Left hindlimb (tissue), 1 donor: ENCODE measurements around the gene EPB41L2.
"Not testable (repeated sequence)": the region's sequence is repeated elsewhere in the genome, so short reads cannot be mapped to it uniquely, and the experiment has no call there.

Experiments used
- DNase-seq: peaks from one replicate; pipeline ENCODE4 v3.0.0-alpha.2; 2018

Gene EPB41L2

GRCh38 chr6:131063028-131063763 is at the start of gene EPB41L2:
Gene EPB41L2 (minus strand): TSS chr6:131063245. CDS start chr6:130956485, 106,760 bp downstream.
- DNase-seq = peak; percentile 94

GRCh38 chr6:131112249-131112648 is 49.2 kb upstream of the EPB41L2 start:
- no peak for DNase-seq

- no peak for DNase-seq
Measured at GRCh38 chr6:131107151-131107550, 44.1 kb upstream of the EPB41L2 start.

- DNase-seq = no peak
Measured at GRCh38 chr6:131103901-131104300, 40.9 kb upstream of the EPB41L2 start.

GRCh38 chr6:131103296-131103695 is 40.3 kb upstream of the EPB41L2 start:
- no peak for DNase-seq

GRCh38 chr6:131101911-131102680 is 39.1 kb upstream of the EPB41L2 start:
- no peak for DNase-seq

GRCh38 chr6:131096786-131097185 is 33.7 kb upstream of the EPB41L2 start:
- DNase-seq = no peak

GRCh38 chr6:131093334-131093733 is 30.3 kb upstream of the EPB41L2 start:
- DNase-seq = no peak

- DNase-seq = not testable (repeated sequence)
Measured at GRCh38 chr6:131091944-131092343, 28.9 kb upstream of the EPB41L2 start.

- DNase-seq = not testable (repeated sequence)
Measured at GRCh38 chr6:131090339-131090738, 27.3 kb upstream of the EPB41L2 start.

GRCh38 chr6:131084982-131085381 is 21.9 kb upstream of the EPB41L2 start:
- DNase-seq = no peak

GRCh38 chr6:131083687-131084086 is 20.6 kb upstream of the EPB41L2 start:
- DNase-seq = no peak

GRCh38 chr6:131082335-131082734 is 19.3 kb upstream of the EPB41L2 start:
- no peak for DNase-seq

GRCh38 chr6:131080084-131080483 is 17.0 kb upstream of the EPB41L2 start:
- no peak for DNase-seq

GRCh38 chr6:131073577-131073976 is 10.5 kb upstream of the EPB41L2 start:
- no peak for DNase-seq

GRCh38 chr6:131070061-131070460 is 7.0 kb upstream of the EPB41L2 start:
- no peak for DNase-seq

GRCh38 chr6:131068165-131068564 is 5.1 kb upstream of the EPB41L2 start:
- no peak for DNase-seq

- no peak for DNase-seq
Measured at GRCh38 chr6:131067521-131067920, 4.5 kb upstream of the EPB41L2 start.

- DNase-seq = no peak
Measured at GRCh38 chr6:131065824-131066171, 2.8 kb upstream of the EPB41L2 start.

GRCh38 chr6:131065112-131065823 is 2.2 kb upstream of the EPB41L2 start:
- no peak for DNase-seq

- DNase-seq = no peak
Measured at GRCh38 chr6:131063764-131064272, 773 bp upstream of the EPB41L2 start.

GRCh38 chr6:131062241-131063027 is 611 bp downstream of the EPB41L2 start:
- no peak for DNase-seq

GRCh38 chr6:131061751-131062119 is 1.3 kb downstream of the EPB41L2 start:
- no peak for DNase-seq
